Measurements from ENCODE around the gene ZDHHC7.

The ZDHHC7 gene

GRCh38 chr16:85026703-85027102 is 15.4 kb upstream of the ZDHHC7 start:
- TF ChIP-seq CTCF (conservative IDR thresholded peaks at IDR 0.05; ENCODE audit: low read depth, low read length) = no peak
- H2AFZ ChIP-seq (ENCODE audit: low read depth) = peak overlapping the region; percentile 64; the same call in 1 of the 2 replicates
- no peaks in the 10 kb centered on the region for H4K20me1 ChIP-seq (ENCODE audit: insufficient read depth)
- no peaks in the 10 kb centered on the region for H3K79me2 ChIP-seq (ENCODE audit: insufficient read depth, low read depth)
- no peak overlapping the region for H3K4me3 ChIP-seq (IDR thresholded peaks at IDR 0.05; ENCODE audit: insufficient read depth, low read depth, low read length)
- no peaks in the 10 kb centered on the region for H3K36me3 ChIP-seq (ENCODE audit: insufficient read depth)
- H3K27ac ChIP-seq = no peak overlapping the region
- peak overlapping the region; percentile 41 for H3K4me2 ChIP-seq
- no peaks in the 10 kb centered on the region for H3K27me3 ChIP-seq (ENCODE audit: insufficient read depth, low read depth)
- H3K4me1 ChIP-seq (ENCODE audit: low read depth, poor library complexity, severe bottlenecking) = peaks cover 43% of the 10 kb centered on the region
- H3K9ac ChIP-seq = no peak overlapping the region

- H4K20me1 ChIP-seq (ENCODE audit: insufficient read depth) = no peaks in the 10 kb centered on the region
- no peaks in the 10 kb centered on the region for H3K27me3 ChIP-seq (ENCODE audit: insufficient read depth, low read depth)
- no peak overlapping the region for H3K27ac ChIP-seq
- H2AFZ ChIP-seq (ENCODE audit: low read depth) = no peak overlapping the region
- H3K36me3 ChIP-seq (ENCODE audit: insufficient read depth) = no peaks in the 10 kb centered on the region
- H3K4me3 ChIP-seq (IDR thresholded peaks at IDR 0.05; ENCODE audit: insufficient read depth, low read depth, low read length) = no peak overlapping the region
- TF ChIP-seq CTCF (conservative IDR thresholded peaks at IDR 0.05; ENCODE audit: low read depth, low read length) = no peak
- H3K79me2 ChIP-seq (ENCODE audit: insufficient read depth, low read depth) = no peaks in the 10 kb centered on the region
- H3K4me2 ChIP-seq = no peak overlapping the region
- H3K9ac ChIP-seq = no peak overlapping the region
- H3K4me1 ChIP-seq (ENCODE audit: low read depth, poor library complexity, severe bottlenecking) = peaks cover 37% of the 10 kb centered on the region
Observed at GRCh38 chr16:85025781-85026653, 14.7 kb upstream of the ZDHHC7 start.

GRCh38 chr16:85019659-85020245 is 8.4 kb upstream of the ZDHHC7 start:
- Histone ChIP-seq H3K9ac (no peak overlapping the region), H3K4me2 (peak overlapping the region; percentile 57), H3K27ac (no peak overlapping the region; the same call in 1 of the 2 replicates), H3K36me3 (ENCODE audit: insufficient read depth) (no peaks in the 10 kb centered on the region), H3K4me1 (ENCODE audit: low read depth, poor library complexity, severe bottlenecking) (peaks cover 38% of the 10 kb centered on the region), H3K4me3 (IDR thresholded peaks at IDR 0.05; ENCODE audit: insufficient read depth, low read depth, low read length) (no peak overlapping the region), H3K27me3 (ENCODE audit: insufficient read depth, low read depth) (no peaks in the 10 kb centered on the region), H2AFZ (ENCODE audit: low read depth) (no peak overlapping the region), H4K20me1 (ENCODE audit: insufficient read depth) (no peaks in the 10 kb centered on the region), H3K79me2 (ENCODE audit: insufficient read depth, low read depth) (no peaks in the 10 kb centered on the region)
- no peak for TF ChIP-seq CTCF (conservative IDR thresholded peaks at IDR 0.05; ENCODE audit: low read depth, low read length)

GRCh38 chr16:85018529-85019236 is 7.3 kb upstream of the ZDHHC7 start:
- peak overlapping the region; percentile 57; the same call in 1 of the 2 replicates for H3K4me2 ChIP-seq
- no peaks in the 10 kb centered on the region for H4K20me1 ChIP-seq (ENCODE audit: insufficient read depth)
- no peaks in the 10 kb centered on the region for H3K79me2 ChIP-seq (ENCODE audit: insufficient read depth, low read depth)
- no peak for TF ChIP-seq CTCF (conservative IDR thresholded peaks at IDR 0.05; ENCODE audit: low read depth, low read length)
- no peak overlapping the region for H3K4me3 ChIP-seq (IDR thresholded peaks at IDR 0.05; ENCODE audit: insufficient read depth, low read depth, low read length)
- H2AFZ ChIP-seq (ENCODE audit: low read depth) = no peak overlapping the region
- no peaks in the 10 kb centered on the region for H3K36me3 ChIP-seq (ENCODE audit: insufficient read depth)
- no peak overlapping the region for H3K27ac ChIP-seq
- no peak overlapping the region for H3K9ac ChIP-seq
- peaks cover 38% of the 10 kb centered on the region for H3K4me1 ChIP-seq (ENCODE audit: low read depth, poor library complexity, severe bottlenecking)
- H3K27me3 ChIP-seq (ENCODE audit: insufficient read depth, low read depth) = no peaks in the 10 kb centered on the region

Measured in KMS-11 (cell line).